CD14-positive monocyte (primary cell): ENCODE results near the gene TMEM271. TPM values are rescaled to one million over a fixed set of nuclear protein-coding genes. Genes with fewer than 3 reads are reported as not detected.

Experiments
- DNase-seq, 3 donors: peaks; one replicate each; pipeline ENCODE4 v3.0.0-alpha.2; 2011 to 2022
- H2AFZ ChIP-seq: 2 replicates; pipeline ENCODE4 v1.6.0; 2012; ENCODE audit warnings: mild to moderate bottlenecking, low read depth, low read length, inconsistent platforms; ENCODE audit not compliant: insufficient read depth, poor library complexity, severe bottlenecking
- H3K27ac ChIP-seq, 2 donors: 1 replicate in 1 of 2; 2 replicates in 1 of 2; pipeline ENCODE4 v1.5.1; 2012 to 2013; ENCODE audit warnings: low read length in 2 of 2, control low read depth in 1 of 2, inconsistent platforms in 1 of 2, low read depth in 1 of 2, mild to moderate bottlenecking in 1 of 2
- H3K27me3 ChIP-seq, 2 donors: one replicate each; pipeline versions ENCODE4 v1.6.0 to v1.6.1; 2011 to 2013; ENCODE audit warnings: low read length in 2 of 2; ENCODE audit not compliant: control insufficient read depth in 2 of 2, insufficient read depth in 2 of 2
- H3K36me3 ChIP-seq, 2 donors: replicated peaks in 1 of 2; 1 replicate in 1 of 2; 2 replicates in 1 of 2; pipeline versions ENCODE4 v1.5.1 to v1.6.1; 2012 to 2013; ENCODE audit warnings: low read length in 2 of 2, control low read depth in 1 of 2, inconsistent platforms in 1 of 2, mild to moderate bottlenecking in 1 of 2; ENCODE audit not compliant: insufficient read depth in 2 of 2, control insufficient read depth in 1 of 2
- H3K4me1 ChIP-seq, 2 donors: 1 replicate in 1 of 2; 2 replicates in 1 of 2; pipeline versions ENCODE4 v1.5.1 to v1.6.1; 2012 to 2013; ENCODE audit warnings: low read length in 2 of 2, control low read depth in 1 of 2, inconsistent platforms in 1 of 2, mild to moderate bottlenecking in 1 of 2, moderate library complexity in 1 of 2; ENCODE audit not compliant: insufficient read depth in 2 of 2, control insufficient read depth in 1 of 2
- H3K4me2 ChIP-seq: replicated peaks from 2 replicates; pipeline ENCODE3; 2012; ENCODE audit warnings: low read length, moderate library complexity, mild to moderate bottlenecking; ENCODE audit not compliant: poor library complexity, severe bottlenecking; ENCODE audit errors: extremely low read depth
- H3K4me3 ChIP-seq, 3 experiments: fragments of 200-600 bp in 1 of 3; sonication (generic) in 1 of 3; replicated peaks in 1 of 3; 1 replicate in 2 of 3; 2 replicates in 1 of 3; pipeline ENCODE4 v1.5.1; 2011 to 2013; ENCODE audit warnings: low read length in 3 of 3, mild to moderate bottlenecking in 3 of 3, control low read depth in 2 of 3, low read depth in 2 of 3, inconsistent platforms in 1 of 3, moderate library complexity in 1 of 3
- H3K79me2 ChIP-seq: 2 replicates; pipeline ENCODE4 v1.6.0; 2012; ENCODE audit warnings: mild to moderate bottlenecking, control low read depth, inconsistent platforms, low read length, moderate library complexity; ENCODE audit not compliant: insufficient read depth
- H3K9ac ChIP-seq: 2 replicates; pipeline ENCODE4 v1.6.0; 2017; ENCODE audit warnings: low read length, mild to moderate bottlenecking; ENCODE audit not compliant: insufficient read depth, poor library complexity, severe bottlenecking
- H3K9me3 ChIP-seq, 2 donors: replicated peaks in 1 of 2; 1 replicate in 1 of 2; 2 replicates in 1 of 2; pipeline versions ENCODE4 v1.5.1 to v1.6.1; 2012 to 2013; ENCODE audit warnings: low read length in 2 of 2, control low read depth in 1 of 2; ENCODE audit not compliant: control insufficient read depth in 1 of 2, insufficient read depth in 1 of 2
- H4K20me1 ChIP-seq: 2 replicates; pipeline ENCODE4 v1.6.0; 2012; ENCODE audit warnings: mild to moderate bottlenecking, low read length, control low read depth, moderate library complexity; ENCODE audit not compliant: insufficient read depth
- H3K27ac Mint-ChIP-seq, 7 donors: one replicate each; pipeline ENCODE4 v1.8.0; 2020; ENCODE audit warnings: mild to moderate bottlenecking in 7 of 7, mixed read lengths in 7 of 7, moderate library complexity in 6 of 7, inconsistent platforms in 2 of 7
- H3K27me3 Mint-ChIP-seq, 3 donors: one replicate each; pipeline ENCODE4 v1.8.0; 2021 to 2022; ENCODE audit warnings: low read depth in 3 of 3, mild to moderate bottlenecking in 3 of 3, mixed read lengths in 3 of 3, moderate library complexity in 3 of 3, inconsistent platforms in 1 of 3
- H3K36me3 Mint-ChIP-seq, 2 donors: one replicate each; pipeline ENCODE4 v1.8.0; 2020; ENCODE audit warnings: mixed read lengths in 2 of 2, inconsistent platforms in 1 of 2, mild to moderate bottlenecking in 1 of 2
- H3K4me1 Mint-ChIP-seq: one replicate; pipeline ENCODE4 v1.8.0; 2020; ENCODE audit warnings: mild to moderate bottlenecking, mixed read lengths
- H3K4me3 Mint-ChIP-seq, 2 donors: one replicate each; pipeline ENCODE4 v1.8.0; 2020; ENCODE audit warnings: mild to moderate bottlenecking in 2 of 2, mixed read lengths in 2 of 2, moderate library complexity in 1 of 2
- H3K9me3 Mint-ChIP-seq, 7 donors: one replicate each; pipeline ENCODE4 v1.8.0; 2020 to 2022; ENCODE audit warnings: mixed read lengths in 7 of 7, mild to moderate bottlenecking in 6 of 7, moderate library complexity in 6 of 7, inconsistent platforms in 2 of 7
- WGBS: methylation state at CpG from one replicate; pipeline ENCODE4 v1.1.5; 2013; ENCODE audit warnings: missing lambda C conversion rate; ENCODE audit not compliant: insufficient coverage; 5-methylcytosine and 5-hydroxymethylcytosine counted together
- intact Hi-C, 2 donors: fragments of 100-400 bp; cut with micrococcal nuclease; formaldehyde crosslinking; loops; one replicate each; pipeline versions ENCODE4 v1.15.0 to v1.15.1; 2023
- polyA plus RNA-seq, 3 donors: library from polyadenylated mRNA; depleted of rRNA in 1 of 3; unstranded in 2 of 3; stranded (reverse) in 1 of 3; fragments of 300-500 nt in 2 of 3; fragments of >200 nt in 1 of 3; fragmentation: Illumina TruSeq in 2 of 3; gene quantifications; 1 replicate in 2 of 3; 2 replicates in 1 of 3; pipeline ENCODE4 v1.2.3, GENCODE V29; 2012 to 2021
- TF ChIP-seq, protein P1 (sequence below): fragments of 200-600 bp; IDR thresholded peaks from one replicate; pipeline ENCODE4 v1.8.0; 2022; ENCODE audit warnings: antibody characterized with exemption, mild to moderate bottlenecking

TMEM271 gene
- polyA plus RNA-seq, 3 donors: not detected

DNA sequence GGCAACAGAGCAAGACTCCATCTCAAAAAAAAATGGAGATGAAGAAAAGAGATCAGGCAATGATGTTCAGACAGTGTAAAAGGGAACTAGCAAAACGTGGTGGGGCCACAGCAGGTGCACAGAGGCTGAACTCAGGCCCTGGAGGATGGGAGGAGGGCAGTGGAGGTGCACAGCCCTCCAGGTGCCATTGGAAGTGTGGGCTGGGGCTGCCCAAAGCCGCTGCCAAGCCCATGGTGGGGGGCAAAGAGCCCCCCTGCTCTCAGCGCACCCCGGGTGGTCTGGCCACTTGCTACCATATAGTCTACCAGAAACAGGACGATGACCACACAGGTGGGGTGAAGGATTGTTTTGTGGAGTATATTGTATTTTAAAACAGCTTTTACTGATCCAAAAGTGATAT is 7.1 kb downstream of the TMEM271 start:
- no peak overlapping the region for H2AFZ ChIP-seq
- no peaks in the 10 kb centered on the region for H3K4me1 ChIP-seq
- H3K79me2 ChIP-seq: no peaks in the 10 kb centered on the region
- peaks cover 0 to 18% of the 10 kb centered on the region in 2 donors for H3K27me3 ChIP-seq
- Mint-ChIP-seq H3K27ac (no peak overlapping the region), H3K4me1 (no peaks in the 10 kb centered on the region), H3K27me3 (peaks cover 16 to 26% (median 21%) of the 10 kb centered on the region in 3 donors), H3K9me3 (peaks cover 20 to 34% (median 31%) of the 10 kb centered on the region in 7 donors), H3K4me3 (peak overlapping the region in 1 of 2 donors; percentile 31), H3K36me3 (no peaks in the 10 kb centered on the region)
- peaks cover 7 to 12% of the 10 kb centered on the region in 2 donors for H3K9me3 ChIP-seq
- no peaks in the 10 kb centered on the region for H3K36me3 ChIP-seq
- H3K4me3 ChIP-seq: no peak overlapping the region
- no peak for DNase-seq
- H3K4me2 ChIP-seq: no peak overlapping the region
- TF ChIP-seq, protein P1, sequence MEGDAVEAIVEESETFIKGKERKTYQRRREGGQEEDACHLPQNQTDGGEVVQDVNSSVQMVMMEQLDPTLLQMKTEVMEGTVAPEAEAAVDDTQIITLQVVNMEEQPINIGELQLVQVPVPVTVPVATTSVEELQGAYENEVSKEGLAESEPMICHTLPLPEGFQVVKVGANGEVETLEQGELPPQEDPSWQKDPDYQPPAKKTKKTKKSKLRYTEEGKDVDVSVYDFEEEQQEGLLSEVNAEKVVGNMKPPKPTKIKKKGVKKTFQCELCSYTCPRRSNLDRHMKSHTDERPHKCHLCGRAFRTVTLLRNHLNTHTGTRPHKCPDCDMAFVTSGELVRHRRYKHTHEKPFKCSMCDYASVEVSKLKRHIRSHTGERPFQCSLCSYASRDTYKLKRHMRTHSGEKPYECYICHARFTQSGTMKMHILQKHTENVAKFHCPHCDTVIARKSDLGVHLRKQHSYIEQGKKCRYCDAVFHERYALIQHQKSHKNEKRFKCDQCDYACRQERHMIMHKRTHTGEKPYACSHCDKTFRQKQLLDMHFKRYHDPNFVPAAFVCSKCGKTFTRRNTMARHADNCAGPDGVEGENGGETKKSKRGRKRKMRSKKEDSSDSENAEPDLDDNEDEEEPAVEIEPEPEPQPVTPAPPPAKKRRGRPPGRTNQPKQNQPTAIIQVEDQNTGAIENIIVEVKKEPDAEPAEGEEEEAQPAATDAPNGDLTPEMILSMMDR: no peak
- intact Hi-C loops: no loop called here
- WGBS: 27% methylated on average over 2 of the region's 5 CpGs
- no peaks in the 10 kb centered on the region for H4K20me1 ChIP-seq
- H3K9ac ChIP-seq: no peak overlapping the region
- H3K27ac ChIP-seq: no peak overlapping the region

DNA sequence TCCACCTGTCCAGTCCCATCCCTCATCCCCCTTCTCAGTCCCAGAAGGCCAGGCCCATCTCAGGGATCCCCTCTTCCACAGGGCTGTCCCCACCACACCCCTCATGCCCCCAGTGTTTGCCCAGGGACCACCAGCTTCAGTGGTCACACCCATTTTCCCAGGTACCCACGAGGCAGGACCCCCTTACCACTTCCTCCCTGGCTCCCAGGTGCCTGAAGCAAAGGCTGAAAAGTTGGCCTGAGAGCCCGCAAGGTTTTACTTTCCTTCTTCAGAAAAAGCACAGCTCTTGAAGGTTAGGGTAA is 7.8 kb downstream of the TMEM271 start:
- no peak for DNase-seq
- Histone ChIP-seq H3K79me2 (no peaks in the 10 kb centered on the region), H3K4me1 (no peaks in the 10 kb centered on the region), H3K9ac (no peak overlapping the region), H3K27ac (no peak overlapping the region), H3K27me3 (peaks cover 0 to 12% of the 10 kb centered on the region in 2 donors), H3K4me2 (no peak overlapping the region), H3K4me3 (no peak overlapping the region), H3K9me3 (peaks cover 5 to 12% of the 10 kb centered on the region in 2 donors), H2AFZ (no peak overlapping the region), H4K20me1 (no peaks in the 10 kb centered on the region), H3K36me3 (no peaks in the 10 kb centered on the region)
- intact Hi-C loops: no loop called here
- no peak overlapping the region for H3K4me3 Mint-ChIP-seq
- peak overlapping the region in 1 of 7 donors; percentile 23 for H3K27ac Mint-ChIP-seq
- WGBS: no CpG with 5 or more reads among the region's 2 CpGs
- no peaks in the 10 kb centered on the region for H3K4me1 Mint-ChIP-seq
- TF ChIP-seq, protein P1: no peak
- H3K36me3 Mint-ChIP-seq: no peaks in the 10 kb centered on the region
- peaks cover 25 to 40% (median 36%) of the 10 kb centered on the region in 7 donors for H3K9me3 Mint-ChIP-seq
- peaks cover 10 to 20% (median 15%) of the 10 kb centered on the region in 3 donors for H3K27me3 Mint-ChIP-seq
